GM18498 (cell line): Measurements from ENCODE around the gene MYRFL.
"Not testable (repeated sequence)": the region's sequence is repeated elsewhere in the genome, so short reads cannot be mapped to it uniquely, and the experiment has no call there.

Experiments
- ATAC-seq: cut with Tn5 transposase; IDR thresholded peaks from one replicate; pipeline ENCODE4 v1.9.1; 2021; ENCODE audit warnings: mild to moderate bottlenecking, moderate library complexity; ENCODE audit not compliant: unreplicated experiment

Gene MYRFL

GRCh38 chr12:69824966-69825560 lies at the start of gene MYRFL:
TSS of gene MYRFL (plus strand) at chr12:69825227. CDS start at chr12:69825518, 291 bp downstream.
- ATAC-seq, result no peak

GRCh38 chr12:69779928-69780327 lies 45.1 kb upstream of the MYRFL start:
- ATAC-seq, result no peak

GRCh38 chr12:69783365-69783764 lies 41.7 kb upstream of the MYRFL start:
- ATAC-seq, result no peak

GRCh38 chr12:69789351-69789750 lies 35.7 kb upstream of the MYRFL start:
- no peak for ATAC-seq

GRCh38 chr12:69792533-69792932 lies 32.5 kb upstream of the MYRFL start:
- no peak for ATAC-seq

- ATAC-seq, result not testable (repeated sequence)
Measured at GRCh38 chr12:69807101-69807897, 17.7 kb upstream of the MYRFL start.

GRCh38 chr12:69810870-69811498 lies 14.0 kb upstream of the MYRFL start:
- no peak for ATAC-seq

GRCh38 chr12:69816082-69816481 lies 8.9 kb upstream of the MYRFL start:
- peak; percentile 78 for ATAC-seq

- no peak for ATAC-seq
Measured at GRCh38 chr12:69821032-69821455, 4.0 kb upstream of the MYRFL start.

- no peak for ATAC-seq
Measured at GRCh38 chr12:69821456-69822159, 3.4 kb upstream of the MYRFL start.

GRCh38 chr12:69822201-69822860 lies 2.7 kb upstream of the MYRFL start:
- ATAC-seq, result no peak

GRCh38 chr12:69824028-69824427 lies 999 bp upstream of the MYRFL start:
- ATAC-seq, result no peak

- ATAC-seq, result no peak
Measured at GRCh38 chr12:69828897-69829296, 3.9 kb downstream of the MYRFL start.

GRCh38 chr12:69833696-69834095 lies 8.7 kb downstream of the MYRFL start:
- no peak for ATAC-seq

- no peak for ATAC-seq
Measured at GRCh38 chr12:69834147-69834546, 9.1 kb downstream of the MYRFL start.

GRCh38 chr12:69834576-69834975 lies 9.5 kb downstream of the MYRFL start:
- ATAC-seq, result no peak

GRCh38 chr12:69835081-69835480 lies 10.1 kb downstream of the MYRFL start:
- no peak for ATAC-seq

- ATAC-seq, result no peak
Measured at GRCh38 chr12:69836015-69836414, 11.0 kb downstream of the MYRFL start.

- ATAC-seq, result no peak
Measured at GRCh38 chr12:69837191-69837590, 12.2 kb downstream of the MYRFL start.

- no peak for ATAC-seq
Measured at GRCh38 chr12:69837657-69838415, 12.8 kb downstream of the MYRFL start.
